Stimulated activated naive B cell treated with anti-CD40 and anti-IgM and Interleukin-4, amounts not matched to agents 10 μg/mL and 1 μg/mL and 100 μg/mL, for 72 hours (primary cell): ENCODE results near the gene THAP11.
A peak's percentile ranks its signal among the peaks of the same experiment; 100 is the strongest.
"Not testable (repeated sequence)": the region's sequence is repeated elsewhere in the genome, so short reads cannot be mapped to it uniquely, and the experiment has no call there.

ENCODE experiments used
- ATAC-seq, 2 donors: fragments of 150-1000 bp; cut with Tn5 transposase; replicated peaks; 2 replicates each; pipeline ENCODE4 v1.10.0; 2021; ENCODE audit warnings: moderate library complexity in 1 of 2
- DNase-seq: peaks from one replicate; pipeline ENCODE4 v3.0.0; 2021
- H3K27ac Mint-ChIP-seq: one replicate; pipeline ENCODE4 v1.8.0; 2022; ENCODE audit warnings: mild to moderate bottlenecking, mixed read lengths
- H3K27me3 Mint-ChIP-seq, 2 donors: one replicate each; pipeline ENCODE4 v1.8.0; 2022; ENCODE audit warnings: mixed read lengths in 2 of 2
- H3K36me3 Mint-ChIP-seq, 2 donors: one replicate each; pipeline ENCODE4 v1.8.0; 2022; ENCODE audit warnings: mixed read lengths in 2 of 2, mild to moderate bottlenecking in 1 of 2
- H3K4me1 Mint-ChIP-seq, 2 donors: one replicate each; pipeline ENCODE4 v1.8.0; 2022; ENCODE audit warnings: mixed read lengths in 2 of 2, mild to moderate bottlenecking in 1 of 2
- H3K4me3 Mint-ChIP-seq, 2 donors: one replicate each; pipeline ENCODE4 v1.8.0; 2022; ENCODE audit warnings: mild to moderate bottlenecking in 2 of 2, mixed read lengths in 2 of 2, moderate library complexity in 1 of 2
- H3K9me3 Mint-ChIP-seq, 2 donors: one replicate each; pipeline ENCODE4 v1.8.0; 2022; ENCODE audit warnings: mixed read lengths in 2 of 2, mild to moderate bottlenecking in 1 of 2

The THAP11 gene

DNA sequence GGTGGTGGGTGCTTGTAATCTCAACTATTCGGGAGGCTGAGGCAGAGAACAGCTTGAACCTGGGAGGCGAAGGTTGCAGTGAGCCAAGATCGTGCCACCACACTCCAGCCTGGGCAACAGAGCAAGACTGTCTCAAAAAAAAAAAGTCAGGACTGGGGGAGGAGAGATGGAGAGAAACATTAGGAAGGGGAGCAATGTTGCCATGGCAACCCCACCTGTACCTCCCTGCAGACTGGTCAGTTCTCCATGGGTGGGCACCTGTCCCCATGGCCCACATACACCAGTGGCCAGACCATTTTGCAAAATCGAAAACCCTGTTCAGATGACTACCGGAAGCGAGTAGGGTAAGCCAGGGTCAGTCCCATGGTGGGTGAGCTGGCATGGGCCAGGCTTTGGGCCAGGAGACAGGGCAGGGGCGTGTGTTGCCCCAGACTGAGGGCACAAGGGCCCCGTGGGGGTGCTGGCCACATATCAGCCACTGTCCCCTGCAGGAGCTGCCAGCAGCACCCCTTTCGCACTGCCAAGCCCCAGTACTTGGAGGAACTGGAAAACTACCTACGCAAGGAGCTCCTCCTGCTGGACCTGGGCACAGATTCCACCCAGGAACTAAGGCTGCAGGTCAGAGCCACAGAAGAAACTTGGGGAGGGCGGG lies 21.4 kb upstream of the THAP11 start:
- no peak for ATAC-seq
- no peak for DNase-seq
- H3K27ac Mint-ChIP-seq, result no peak overlapping the region
- H3K36me3 Mint-ChIP-seq, result peaks cover 3 to 4% of the 10 kb centered on the region in 2 donors
- H3K9me3 Mint-ChIP-seq, result no peaks in the 10 kb centered on the region
- H3K27me3 Mint-ChIP-seq, result no peaks in the 10 kb centered on the region
- peaks cover 5 to 9% of the 10 kb centered on the region in 2 donors for H3K4me1 Mint-ChIP-seq
- no peak overlapping the region for H3K4me3 Mint-ChIP-seq

DNA sequence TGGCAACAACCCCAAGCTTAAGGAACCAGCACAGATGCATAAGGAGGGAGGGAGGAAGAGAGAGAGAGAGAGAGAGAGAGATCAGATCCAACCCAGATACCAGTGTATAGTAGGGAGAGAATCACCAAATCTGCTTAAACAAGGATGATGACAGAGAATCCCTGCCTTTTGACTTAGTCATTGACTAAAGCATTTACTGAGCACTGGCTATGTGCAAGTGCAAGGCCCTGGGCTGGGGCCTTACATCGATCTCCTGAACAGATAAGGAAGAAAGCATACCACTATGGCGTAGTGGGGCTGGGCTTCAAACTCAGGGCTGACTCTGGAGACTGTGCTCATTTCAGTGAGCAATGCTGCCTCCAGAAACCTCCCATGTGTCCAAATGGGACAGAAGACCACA lies 19.6 kb upstream of the THAP11 start:
- peaks cover 8 to 16% of the 10 kb centered on the region in 2 donors for H3K36me3 Mint-ChIP-seq
- H3K27ac Mint-ChIP-seq, result no peak overlapping the region
- no peaks in the 10 kb centered on the region for H3K4me1 Mint-ChIP-seq
- no peaks in the 10 kb centered on the region for H3K27me3 Mint-ChIP-seq
- H3K4me3 Mint-ChIP-seq, result no peak overlapping the region
- H3K9me3 Mint-ChIP-seq, result no peaks in the 10 kb centered on the region
- DNase-seq (no peak), ATAC-seq (no peak)

DNA sequence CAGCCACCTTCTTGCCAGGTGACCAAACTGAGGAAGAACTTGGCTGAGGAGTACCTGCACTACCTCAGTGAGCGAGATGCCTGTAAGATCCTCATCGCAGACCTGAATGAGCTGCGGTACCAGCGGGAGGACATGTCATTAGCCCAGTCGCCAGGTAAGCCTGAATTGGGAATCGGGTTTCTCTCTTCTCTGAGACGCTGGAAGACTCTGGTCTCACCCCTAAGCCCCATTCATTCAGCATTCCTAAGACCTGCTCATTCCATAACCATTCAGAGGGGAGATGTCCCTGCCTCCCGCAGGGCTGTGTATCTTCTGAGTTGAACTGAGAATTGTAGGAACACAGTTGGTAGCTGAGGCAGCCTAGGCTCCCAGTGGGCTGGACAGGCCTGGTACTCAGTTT lies 17.0 kb upstream of the THAP11 start:
- no peaks in the 10 kb centered on the region for H3K9me3 Mint-ChIP-seq
- H3K27me3 Mint-ChIP-seq, result no peaks in the 10 kb centered on the region
- peaks cover 0 to 2% of the 10 kb centered on the region in 2 donors for H3K4me1 Mint-ChIP-seq
- ATAC-seq (no peak), DNase-seq (no peak)
- H3K36me3 Mint-ChIP-seq, result peaks cover 11 to 26% of the 10 kb centered on the region in 2 donors
- H3K4me3 Mint-ChIP-seq, result no peak overlapping the region
- no peak overlapping the region for H3K27ac Mint-ChIP-seq

DNA sequence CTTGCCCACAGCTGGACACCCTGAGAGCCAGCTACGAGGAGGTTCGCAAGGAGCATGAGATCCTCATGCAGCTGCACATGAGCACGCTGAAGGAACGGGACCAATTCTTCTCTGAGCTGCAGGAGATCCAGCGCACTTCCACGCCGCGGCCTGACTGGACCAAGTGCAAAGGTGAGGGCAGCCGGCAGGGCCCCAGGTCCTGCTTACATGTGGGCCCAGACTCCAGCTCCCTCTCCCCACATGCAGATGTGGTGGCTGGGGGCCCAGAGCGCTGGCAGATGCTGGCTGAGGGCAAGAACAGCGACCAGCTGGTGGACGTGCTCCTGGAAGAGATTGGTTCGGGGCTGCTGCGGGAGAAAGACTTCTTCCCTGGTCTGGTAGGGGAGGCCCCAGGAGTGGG lies 16.2 kb upstream of the THAP11 start:
- no peak for ATAC-seq

DNA sequence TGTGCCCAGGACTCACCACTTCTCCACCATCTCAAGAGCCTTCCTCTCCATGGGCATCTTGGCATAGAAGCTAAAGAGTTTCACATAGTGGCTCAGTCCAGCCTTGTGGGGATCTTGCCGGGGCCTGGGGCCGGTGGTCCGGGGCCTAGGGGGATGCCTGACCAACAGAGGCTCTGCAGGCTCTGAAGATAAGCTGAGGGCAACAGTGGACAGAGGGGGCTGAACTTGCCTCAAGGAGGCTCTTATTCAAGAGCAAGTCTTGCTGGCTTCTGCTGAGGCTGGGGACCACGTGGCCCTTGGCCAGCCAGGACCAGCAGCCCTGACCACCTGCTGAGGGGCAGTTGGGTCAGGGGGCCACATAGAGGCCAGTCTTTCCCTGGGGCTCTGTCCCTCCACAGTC lies 13.5 kb upstream of the THAP11 start:
- Mint-ChIP-seq H3K36me3 (peaks cover 23 to 37% of the 10 kb centered on the region in 2 donors), H3K4me3 (no peak overlapping the region), H3K4me1 (peaks cover 11 to 14% of the 10 kb centered on the region in 2 donors), H3K27ac (no peak overlapping the region), H3K9me3 (no peaks in the 10 kb centered on the region), H3K27me3 (no peaks in the 10 kb centered on the region)
- no peak for DNase-seq
- ATAC-seq, result no peak

More for the DNA sequence above, 16.2 kb upstream of the THAP11 start:
- Mint-ChIP-seq H3K4me3 (no peak overlapping the region), H3K4me1 (peaks cover 0 to 2% of the 10 kb centered on the region in 2 donors), H3K27me3 (no peaks in the 10 kb centered on the region), H3K9me3 (no peaks in the 10 kb centered on the region), H3K36me3 (peaks cover 14 to 30% of the 10 kb centered on the region in 2 donors), H3K27ac (no peak overlapping the region)
- DNase-seq, result no peak

DNA sequence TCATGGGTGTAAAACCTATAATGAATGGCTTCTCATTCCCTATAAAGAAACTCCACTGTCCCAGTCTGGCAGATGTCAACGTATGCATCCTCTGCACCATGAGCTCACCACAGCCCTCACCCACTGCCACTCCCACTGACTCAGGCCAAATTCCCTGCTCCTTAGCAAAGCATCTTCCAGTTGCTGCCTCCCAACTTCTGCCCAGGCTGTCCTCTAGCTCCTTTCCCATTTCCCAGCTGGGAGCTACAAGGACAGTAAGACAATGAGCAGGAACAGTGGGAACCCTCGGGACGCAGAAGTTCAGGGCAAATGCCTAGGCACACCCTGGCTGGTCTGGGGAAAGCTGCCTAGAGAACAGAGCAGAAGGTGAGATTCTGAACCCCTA lies 9.1 kb upstream of the THAP11 start:
- H3K4me3 Mint-ChIP-seq, result peak overlapping the region; percentile 91 to 98
- no peaks in the 10 kb centered on the region for H3K27me3 Mint-ChIP-seq
- H3K4me1 Mint-ChIP-seq, result peaks cover 12 to 16% of the 10 kb centered on the region in 2 donors
- ATAC-seq (no peak), DNase-seq (no peak)
- H3K36me3 Mint-ChIP-seq, result peaks cover 15 to 21% of the 10 kb centered on the region in 2 donors
- H3K9me3 Mint-ChIP-seq, result no peaks in the 10 kb centered on the region
- H3K27ac Mint-ChIP-seq, result peak overlapping the region; percentile 98

DNA sequence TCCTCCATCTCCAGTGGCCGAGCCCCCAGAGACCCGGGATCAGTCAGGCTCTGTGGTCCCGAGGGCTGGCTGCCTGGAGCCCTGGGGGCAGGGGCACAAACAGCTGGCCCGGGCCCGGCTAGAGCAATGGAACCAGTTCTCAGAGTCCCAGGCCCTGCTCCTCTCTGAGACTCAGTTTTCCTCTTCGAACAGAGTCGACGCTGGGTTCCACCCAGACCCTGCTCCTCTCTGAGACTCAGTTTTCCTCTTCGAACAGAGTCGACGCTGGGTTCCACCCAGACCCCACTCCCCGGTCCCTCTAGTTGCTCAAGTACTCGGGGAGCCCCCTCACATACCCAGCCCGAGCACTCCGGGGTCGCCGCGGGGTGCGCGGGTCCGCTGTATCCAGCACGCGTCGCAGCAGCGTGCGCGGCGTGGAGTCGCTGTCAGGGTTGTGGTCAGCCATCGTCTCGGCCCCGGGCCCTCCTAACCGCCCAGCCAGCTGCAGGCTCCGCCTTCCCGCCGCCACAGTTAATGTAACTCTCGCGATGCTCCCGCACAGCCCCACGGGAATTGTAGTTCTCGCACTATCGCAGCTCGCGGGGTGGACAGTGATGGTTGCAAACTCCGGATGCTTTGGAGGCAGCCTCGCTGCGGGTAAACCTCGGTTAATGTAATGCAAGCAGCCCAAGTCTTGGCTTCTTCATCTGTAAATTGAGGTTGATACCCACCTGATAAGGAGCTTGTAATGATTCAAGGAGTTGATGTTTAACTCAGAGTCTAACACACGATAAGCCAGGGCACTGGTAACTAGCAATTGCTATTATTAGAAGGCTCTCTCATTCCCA lies 8.5 kb upstream of the THAP11 start:
- Mint-ChIP-seq H3K27me3 (no peaks in the 10 kb centered on the region), H3K36me3 (peaks cover 14 to 17% of the 10 kb centered on the region in 2 donors), H3K4me1 (peaks cover 12 to 16% of the 10 kb centered on the region in 2 donors), H3K9me3 (no peaks in the 10 kb centered on the region), H3K4me3 (peak overlapping the region; percentile 91 to 98), H3K27ac (peak overlapping the region; percentile 98)
- ATAC-seq, result peak; percentile 100
- DNase-seq, result peak; percentile 92

DNA sequence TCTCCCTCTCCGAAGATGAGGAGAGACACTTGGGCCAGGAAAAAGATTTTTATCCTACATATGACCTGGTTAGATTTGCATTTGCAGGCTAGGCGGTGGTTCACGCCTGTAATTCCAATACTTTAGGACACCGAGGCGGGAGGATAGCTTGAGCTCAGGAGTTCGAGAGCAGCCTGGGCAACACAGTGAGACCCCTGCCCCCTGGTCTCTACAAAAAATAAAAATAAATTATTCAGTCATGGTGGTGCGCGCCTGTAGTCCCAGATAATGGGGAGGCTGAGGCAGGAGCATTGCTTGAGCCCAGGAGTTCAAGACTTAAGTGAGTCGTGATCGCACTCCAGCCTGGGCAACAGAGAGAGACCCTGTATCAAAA lies 7.9 kb upstream of the THAP11 start:
- DNase-seq (no peak), ATAC-seq (no peak)
- Mint-ChIP-seq H3K4me3 (peak overlapping the region; percentile 91 to 98), H3K27ac (no peak overlapping the region), H3K36me3 (peaks cover 14 to 17% of the 10 kb centered on the region in 2 donors), H3K9me3 (no peaks in the 10 kb centered on the region), H3K27me3 (no peaks in the 10 kb centered on the region), H3K4me1 (peaks cover 12 to 16% of the 10 kb centered on the region in 2 donors)

DNA sequence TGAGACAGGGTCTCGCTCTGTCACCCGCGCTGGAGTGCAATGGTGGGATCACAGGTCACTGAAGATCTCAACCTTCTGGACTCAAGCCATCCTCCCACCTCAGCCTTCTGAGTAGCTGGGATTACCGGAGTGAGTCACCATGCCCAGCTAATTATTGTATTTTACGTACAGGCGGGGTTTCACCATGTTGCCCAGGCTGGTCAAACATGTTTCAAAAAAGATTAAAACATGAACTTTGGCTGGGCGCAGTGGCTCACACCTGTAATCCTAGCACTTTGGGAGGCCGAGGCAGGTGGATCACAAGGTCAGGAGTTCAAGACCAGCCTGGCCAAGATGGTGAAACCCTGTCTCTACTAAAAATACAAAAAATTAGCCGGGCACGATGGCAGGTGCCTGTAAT lies 4.9 kb upstream of the THAP11 start:
- not testable (repeated sequence) for H3K27ac Mint-ChIP-seq, ATAC-seq, DNase-seq, H3K4me3 Mint-ChIP-seq, H3K9me3 Mint-ChIP-seq, H3K27me3 Mint-ChIP-seq, H3K36me3 Mint-ChIP-seq
- peaks cover 11 to 22% of the 10 kb centered on the region in 2 donors for H3K4me1 Mint-ChIP-seq

DNA sequence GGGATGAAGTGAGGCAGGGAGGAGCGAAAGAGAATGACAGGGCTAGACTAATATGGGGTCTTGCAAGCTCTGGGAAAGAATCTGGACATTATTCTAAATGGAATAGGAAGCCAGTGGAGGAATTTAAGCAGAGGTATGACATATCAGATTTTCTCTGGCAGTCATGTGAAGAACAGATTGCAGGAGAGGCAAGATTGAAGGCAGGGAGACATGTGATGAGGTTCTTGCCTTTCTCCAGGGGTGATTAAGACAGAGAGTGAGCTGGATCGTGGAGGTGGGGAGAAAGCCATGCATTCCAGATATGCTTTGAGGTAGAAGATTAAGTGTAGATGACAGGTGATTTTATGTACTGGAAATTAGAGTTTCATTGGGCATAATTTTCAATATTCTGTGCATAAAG lies 4.3 kb upstream of the THAP11 start:
- no peak for ATAC-seq
- DNase-seq, result no peak
- Mint-ChIP-seq H3K27ac (peak overlapping the region; percentile 47), H3K27me3 (no peaks in the 10 kb centered on the region), H3K4me1 (peaks cover 11 to 18% of the 10 kb centered on the region in 2 donors), H3K4me3 (no peak overlapping the region), H3K9me3 (no peaks in the 10 kb centered on the region), H3K36me3 (no peaks in the 10 kb centered on the region)

DNA sequence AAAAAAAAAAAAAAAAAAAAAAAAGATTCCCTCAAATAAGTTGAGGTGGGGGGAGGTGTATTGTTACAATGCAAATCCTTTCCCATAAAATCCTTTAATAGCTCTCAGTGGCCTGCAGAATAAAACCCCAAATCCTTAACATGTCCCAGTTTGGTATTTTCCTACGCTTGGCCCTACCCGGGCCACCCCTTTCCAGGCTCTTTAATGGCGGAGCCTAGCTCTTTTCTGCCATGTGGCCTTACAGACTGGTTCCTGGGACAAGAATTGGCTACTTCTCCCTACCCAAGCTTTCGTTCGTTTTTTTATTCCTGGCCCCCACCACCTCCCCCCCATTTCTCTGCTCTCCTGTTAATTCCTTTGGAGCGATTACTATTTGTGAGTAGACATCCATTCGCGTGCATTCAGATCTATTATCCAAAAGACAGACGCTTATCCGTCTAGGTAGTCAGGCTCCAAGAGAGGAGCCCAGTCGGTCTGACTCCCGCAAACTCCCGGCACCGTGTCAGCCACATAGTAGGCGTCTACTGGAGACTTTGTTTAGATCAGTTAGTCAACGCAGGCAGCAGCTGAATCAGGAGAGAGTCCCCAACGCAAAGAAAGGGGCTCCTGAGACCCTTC lies 813 bp upstream of the THAP11 start:
- H3K27ac Mint-ChIP-seq, result peak overlapping the region; percentile 98
- ATAC-seq, result no peak
- H3K27me3 Mint-ChIP-seq, result no peaks in the 10 kb centered on the region
- H3K9me3 Mint-ChIP-seq, result no peaks in the 10 kb centered on the region
- peaks cover 31 to 35% of the 10 kb centered on the region in 2 donors for H3K4me1 Mint-ChIP-seq
- peaks cover 0 to 5% of the 10 kb centered on the region in 2 donors for H3K36me3 Mint-ChIP-seq
- no peak for DNase-seq
- peak overlapping the region; percentile 48 to 95 for H3K4me3 Mint-ChIP-seq

DNA sequence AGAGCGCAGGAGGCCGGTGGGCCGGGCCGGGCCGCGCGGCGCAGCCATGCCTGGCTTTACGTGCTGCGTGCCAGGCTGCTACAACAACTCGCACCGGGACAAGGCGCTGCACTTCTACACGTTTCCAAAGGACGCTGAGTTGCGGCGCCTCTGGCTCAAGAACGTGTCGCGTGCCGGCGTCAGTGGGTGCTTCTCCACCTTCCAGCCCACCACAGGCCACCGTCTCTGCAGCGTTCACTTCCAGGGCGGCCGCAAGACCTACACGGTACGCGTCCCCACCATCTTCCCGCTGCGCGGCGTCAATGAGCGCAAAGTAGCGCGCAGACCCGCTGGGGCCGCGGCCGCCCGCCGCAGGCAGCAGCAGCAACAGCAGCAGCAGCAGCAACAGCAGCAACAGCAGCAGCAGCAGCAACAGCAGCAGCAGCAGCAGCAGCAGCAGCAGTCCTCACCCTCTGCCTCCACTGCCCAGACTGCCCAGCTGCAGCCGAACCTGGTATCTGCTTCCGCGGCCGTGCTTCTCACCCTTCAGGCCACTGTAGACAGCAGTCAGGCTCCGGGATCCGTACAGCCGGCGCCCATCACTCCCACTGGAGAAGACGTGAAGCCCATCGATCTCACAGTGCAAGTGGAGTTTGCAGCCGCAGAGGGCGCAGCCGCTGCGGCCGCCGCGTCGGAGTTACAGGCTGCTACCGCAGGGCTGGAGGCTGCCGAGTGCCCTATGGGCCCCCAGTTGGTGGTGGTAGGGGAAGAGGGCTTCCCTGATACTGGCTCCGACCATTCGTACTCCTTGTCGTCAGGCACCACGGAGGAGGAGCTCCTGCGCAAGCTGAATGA lies 606 bp downstream of the THAP11 start:
- peak; percentile 50 for DNase-seq
- peak; percentile 38 to 47 for ATAC-seq
- Mint-ChIP-seq H3K4me3 (peak overlapping the region; percentile 95 to 97), H3K9me3 (no peaks in the 10 kb centered on the region), H3K4me1 (peaks cover 32 to 40% of the 10 kb centered on the region in 2 donors), H3K27ac (peak overlapping the region; percentile 96), H3K27me3 (no peaks in the 10 kb centered on the region), H3K36me3 (peaks cover 0 to 5% of the 10 kb centered on the region in 2 donors)

DNA sequence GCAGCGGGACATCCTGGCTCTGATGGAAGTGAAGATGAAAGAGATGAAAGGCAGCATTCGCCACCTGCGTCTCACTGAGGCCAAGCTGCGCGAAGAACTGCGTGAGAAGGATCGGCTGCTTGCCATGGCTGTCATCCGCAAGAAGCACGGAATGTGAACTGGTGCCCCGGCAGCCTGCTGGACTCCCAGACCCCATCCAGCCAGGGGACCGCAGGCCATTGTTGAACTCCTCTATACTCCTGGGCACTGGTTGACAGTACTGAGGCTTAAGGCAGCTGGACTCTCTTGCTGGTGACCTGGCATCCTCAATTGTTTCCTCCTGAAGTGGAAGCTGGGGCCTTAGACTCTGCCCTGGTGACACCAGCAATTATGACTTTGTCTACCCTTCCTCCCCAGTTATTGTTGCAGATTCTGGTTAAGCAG lies 1.2 kb downstream of the THAP11 start:
- Mint-ChIP-seq H3K4me3 (peak overlapping the region; percentile 95 to 97), H3K9me3 (no peaks in the 10 kb centered on the region), H3K27me3 (no peaks in the 10 kb centered on the region), H3K27ac (peak overlapping the region; percentile 96), H3K4me1 (peaks cover 32 to 47% of the 10 kb centered on the region in 2 donors), H3K36me3 (peaks cover 0 to 5% of the 10 kb centered on the region in 2 donors)
- ATAC-seq, result no peak
- DNase-seq, result no peak

DNA sequence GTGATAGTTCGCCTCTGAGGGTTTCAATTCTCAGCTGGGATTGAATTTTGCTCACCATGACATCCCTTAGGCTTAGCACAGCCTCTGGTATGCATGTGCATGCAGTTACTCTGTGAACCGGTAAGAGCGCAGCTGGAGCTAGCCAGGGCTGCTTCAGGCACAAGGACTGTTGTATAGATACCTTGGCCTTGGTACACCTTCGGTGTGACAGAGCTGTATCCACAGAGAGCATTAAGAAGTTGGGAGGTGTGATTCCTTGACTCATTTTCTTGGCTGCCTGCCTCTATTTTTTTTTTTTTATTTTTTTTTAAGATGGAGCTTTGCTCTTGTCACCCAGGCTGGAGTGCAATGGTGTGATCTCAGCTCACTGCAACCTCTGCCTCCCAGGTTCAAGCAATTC lies 2.4 kb downstream of the THAP11 start:
- Mint-ChIP-seq H3K27ac (no peak overlapping the region), H3K9me3 (no peaks in the 10 kb centered on the region), H3K36me3 (peaks cover 3 to 8% of the 10 kb centered on the region in 2 donors), H3K4me1 (peaks cover 35 to 54% of the 10 kb centered on the region in 2 donors), H3K4me3 (peak overlapping the region in 1 of 2 donors; percentile 43), H3K27me3 (no peaks in the 10 kb centered on the region)
- ATAC-seq (no peak), DNase-seq (no peak)
